Prostate gland (tissue), 2 donors: ENCODE data around the gene ZFHX3. TPM values are rescaled to one million over a fixed set of nuclear protein-coding genes. Genes with fewer than 3 reads are reported as not detected.
A peak's percentile ranks its signal among the peaks of the same experiment; 100 is the strongest.

Experiments
- DNase-seq: peaks from one replicate; pipeline ENCODE4 v3.0.0-alpha.2; 2019; ENCODE audit warnings: low spot score
- H3K27ac ChIP-seq, 2 donors: fragments of 200-600 bp; sonication (generic); 2 replicates each; pipeline ENCODE4 v1.5.1; 2017 to 2019
- H3K27me3 ChIP-seq: fragments of 200-600 bp; sonication (generic); replicated peaks from 2 replicates; pipeline ENCODE4 v1.5.1; 2019; ENCODE audit not compliant: insufficient read depth
- H3K36me3 ChIP-seq, 2 donors: fragments of 200-600 bp; sonication (generic); 1 replicate in 1 of 2; 2 replicates in 1 of 2; pipeline versions ENCODE4 v1.5.1 to v1.8.1; 2017 to 2019
- H3K4me1 ChIP-seq: fragments of 200-600 bp; sonication (generic); replicated peaks from 2 replicates; pipeline ENCODE4 v1.5.1; 2019
- H3K4me3 ChIP-seq, 2 donors: fragments of 200-600 bp; sonication (generic); 2 replicates each; pipeline ENCODE4 v1.5.1; 2017 to 2019
- H3K9me3 ChIP-seq: fragments of 200-600 bp; sonication (generic); 2 replicates; pipeline ENCODE4 v1.5.1; 2017
- CTCF ChIP-seq, 4 experiments: fragments of 200-600 bp in 2 of 4; fragments of 450-650 bp in 2 of 4; sonication (generic) in 2 of 4; IDR thresholded peaks; 1 replicate in 3 of 4; 2 replicates in 1 of 4; pipeline ENCODE4 v1.5.1; 2016 to 2019; ENCODE audit warnings: antibody characterized with exemption in 4 of 4, mild to moderate bottlenecking in 2 of 4, moderate library complexity in 2 of 4
- POLR2A ChIP-seq: fragments of 450-650 bp; IDR thresholded peaks from one replicate; pipeline ENCODE4 v1.6.1; 2016; ENCODE audit warnings: antibody characterized with exemption, mild to moderate bottlenecking
- POLR2AphosphoS5 ChIP-seq: sonication (generic); formaldehyde crosslinking; IDR thresholded peaks from one replicate; pipeline ENCODE4 v1.6.1; 2017; ENCODE audit warnings: antibody characterized with exemption
- WGBS: methylation state at CpG from one replicate; pipeline ENCODE4 v1.1.5; 2018; 5-methylcytosine and 5-hydroxymethylcytosine counted together
- intact Hi-C: fragments of 100-400 bp; cut with DNase I; formaldehyde crosslinking; loops from one replicate; pipeline ENCODE4 v1.14.2; 2022
- total RNA-seq, 2 donors: library from RNA; depleted of rRNA; stranded (reverse); fragments of >200 nt; gene quantifications; one replicate each; pipeline ENCODE4 v1.1.0, GENCODE V29; 2016

ZFHX3 gene
- total RNA-seq, 2 donors from 2014 or later = 51.1 to 53.9 TPM

- Histone ChIP-seq H3K4me1 (peaks cover 15% of the 10 kb centered on the region), H3K27me3 (no peaks in the 10 kb centered on the region), H3K9me3 (no peaks in the 10 kb centered on the region), H3K36me3 (peaks cover 0 to 9% of the 10 kb centered on the region in 2 donors), H3K27ac (no peak overlapping the region), H3K4me3 (no peak overlapping the region)
- 97% methylated on average over 18 of the region's 18 CpGs for WGBS
- intact Hi-C loops = no loop called here
- no peak for TF ChIP-seq POLR2AphosphoS5
- no peak for TF ChIP-seq CTCF (IDR thresholded peaks at IDR 0.05)
- TF ChIP-seq POLR2A = no peak
- no peak for DNase-seq
These were observed 89.3 kb downstream of the ZFHX3 start for GRCh38 chr16:72958522-72959076.

- intact Hi-C loops = no loop called here
- Histone ChIP-seq H3K36me3 (peaks cover 0 to 9% of the 10 kb centered on the region in 2 donors), H3K9me3 (no peaks in the 10 kb centered on the region), H3K4me1 (peaks cover 19% of the 10 kb centered on the region), H3K4me3 (no peak overlapping the region), H3K27ac (peak overlapping the region in 1 of 2 donors; percentile 75), H3K27me3 (no peaks in the 10 kb centered on the region)
- TF ChIP-seq POLR2A (no peak), POLR2AphosphoS5 (no peak), CTCF (IDR thresholded peaks at IDR 0.05) (no peak)
- no peak for DNase-seq
- 96% methylated on average over 48 of the region's 50 CpGs for WGBS
These were observed 90.3 kb downstream of the ZFHX3 start for GRCh38 chr16:72957303-72958277.

- DNase-seq = peak; percentile 38
- peak overlapping the region; percentile 8 to 75 for H3K27ac ChIP-seq
- H3K27me3 ChIP-seq = no peaks in the 10 kb centered on the region
- 90% methylated on average over 14 of the region's 14 CpGs for WGBS
- intact Hi-C loops = no loop called here
- no peak overlapping the region for H3K4me3 ChIP-seq
- peaks cover 0 to 9% of the 10 kb centered on the region in 2 donors for H3K36me3 ChIP-seq
- H3K9me3 ChIP-seq = no peaks in the 10 kb centered on the region
- H3K4me1 ChIP-seq = peaks cover 21% of the 10 kb centered on the region
- no peak for TF ChIP-seq CTCF (IDR thresholded peaks at IDR 0.05)
- TF ChIP-seq POLR2A = no peak
- peak; percentile 79 for TF ChIP-seq POLR2AphosphoS5
These were observed 91.5 kb downstream of the ZFHX3 start for GRCh38 chr16:72956124-72957064.

- H3K27me3 ChIP-seq = no peaks in the 10 kb centered on the region
These were observed 95.1 kb downstream of the ZFHX3 start for GRCh38 chr16:72952811-72953271.

More at GRCh38 chr16:72952811-72953271, 95.1 kb downstream of the ZFHX3 start:
- peak overlapping the region; percentile 62 to 75 for H3K27ac ChIP-seq
- intact Hi-C loops = loop anchor here (5.0 kb wide), 1 partner anchor 34 kb away; no protein-coding TSS in a partner anchor
- WGBS = 12% methylated on average over 9 of the region's 9 CpGs
- peaks cover 0 to 3% of the 10 kb centered on the region in 2 donors for H3K36me3 ChIP-seq
- no peaks in the 10 kb centered on the region for H3K9me3 ChIP-seq
- no peak for TF ChIP-seq POLR2A
- no peak for TF ChIP-seq CTCF (IDR thresholded peaks at IDR 0.05)
- TF ChIP-seq POLR2AphosphoS5 = peak; percentile 40
- H3K4me3 ChIP-seq = no peak overlapping the region
- H3K4me1 ChIP-seq = peaks cover 24% of the 10 kb centered on the region
- DNase-seq = no peak
